ENCODE data around the gene NEDD9.

The NEDD9 gene

GRCh38 chr6:11272491-11273192, 40.2 kb upstream of the NEDD9 start:
- no peak overlapping the region for H3K9ac ChIP-seq (ENCODE audit: low read depth, low read length)
- H3K4me1 ChIP-seq (ENCODE audit: control insufficient read depth, insufficient read depth, low read length) = peaks cover 11% of the 10 kb centered on the region
- no peaks in the 10 kb centered on the region for H3K27me3 ChIP-seq (ENCODE audit: control insufficient read depth, insufficient read depth, low read length)
- no peaks in the 10 kb centered on the region for H3K36me3 ChIP-seq (ENCODE audit: control insufficient read depth, insufficient read depth, low read length)
- H3K4me3 ChIP-seq (ENCODE audit: low read depth, low read length) = no peak overlapping the region
- no peak overlapping the region for H3K27ac ChIP-seq (ENCODE audit: low read depth, low read length)
- no peaks in the 10 kb centered on the region for H3K9me3 ChIP-seq (ENCODE audit: control insufficient read depth, insufficient read depth, low read length)

DNA sequence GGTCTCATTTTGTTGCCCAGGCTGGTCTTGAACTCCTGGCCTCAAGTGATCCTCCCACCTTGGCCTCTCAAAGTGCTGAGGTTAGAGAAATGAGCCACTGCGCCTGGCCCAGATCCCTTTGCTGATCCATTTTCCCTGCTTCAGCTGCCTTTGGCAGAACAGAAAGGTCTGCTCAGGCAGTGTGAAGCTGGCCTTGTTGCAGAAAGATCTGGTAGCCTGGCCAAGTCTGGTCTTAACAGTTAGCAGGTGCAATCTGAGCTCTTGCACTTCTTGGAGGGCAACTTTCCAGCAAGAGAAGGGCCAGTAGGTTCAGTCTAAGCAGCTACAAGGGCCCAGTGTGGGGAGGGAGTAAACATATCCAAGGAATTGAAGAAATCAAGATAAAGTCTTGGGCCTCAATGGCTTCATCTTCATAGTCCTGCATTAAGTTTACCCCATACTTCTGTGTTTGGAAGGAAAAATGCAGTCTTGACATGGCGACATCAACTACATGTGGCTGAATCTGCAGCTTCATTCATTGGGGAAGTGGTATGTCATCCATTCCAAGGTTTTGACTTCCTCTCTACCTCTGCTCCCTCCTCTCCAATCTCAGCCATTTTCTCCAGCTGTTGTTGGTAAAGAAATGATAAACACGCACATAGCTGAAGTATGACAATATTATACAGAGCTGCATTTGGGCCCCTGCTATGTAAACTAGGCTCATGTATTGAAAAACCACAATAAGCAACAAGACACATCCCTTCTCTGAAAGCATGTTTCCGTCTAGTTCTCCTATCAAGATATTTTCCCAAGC, 39.0 kb upstream of the NEDD9 start:
- Histone ChIP-seq H3K27me3 (ENCODE audit: control insufficient read depth, insufficient read depth, low read length) (no peaks in the 10 kb centered on the region), H3K9me3 (ENCODE audit: control insufficient read depth, insufficient read depth, low read length) (no peaks in the 10 kb centered on the region), H3K4me3 (ENCODE audit: low read depth, low read length) (no peak overlapping the region), H3K4me1 (ENCODE audit: control insufficient read depth, insufficient read depth, low read length) (no peaks in the 10 kb centered on the region), H3K9ac (ENCODE audit: low read depth, low read length) (no peak overlapping the region), H3K36me3 (ENCODE audit: control insufficient read depth, insufficient read depth, low read length) (no peaks in the 10 kb centered on the region), H3K27ac (ENCODE audit: low read depth, low read length) (no peak overlapping the region)

DNA sequence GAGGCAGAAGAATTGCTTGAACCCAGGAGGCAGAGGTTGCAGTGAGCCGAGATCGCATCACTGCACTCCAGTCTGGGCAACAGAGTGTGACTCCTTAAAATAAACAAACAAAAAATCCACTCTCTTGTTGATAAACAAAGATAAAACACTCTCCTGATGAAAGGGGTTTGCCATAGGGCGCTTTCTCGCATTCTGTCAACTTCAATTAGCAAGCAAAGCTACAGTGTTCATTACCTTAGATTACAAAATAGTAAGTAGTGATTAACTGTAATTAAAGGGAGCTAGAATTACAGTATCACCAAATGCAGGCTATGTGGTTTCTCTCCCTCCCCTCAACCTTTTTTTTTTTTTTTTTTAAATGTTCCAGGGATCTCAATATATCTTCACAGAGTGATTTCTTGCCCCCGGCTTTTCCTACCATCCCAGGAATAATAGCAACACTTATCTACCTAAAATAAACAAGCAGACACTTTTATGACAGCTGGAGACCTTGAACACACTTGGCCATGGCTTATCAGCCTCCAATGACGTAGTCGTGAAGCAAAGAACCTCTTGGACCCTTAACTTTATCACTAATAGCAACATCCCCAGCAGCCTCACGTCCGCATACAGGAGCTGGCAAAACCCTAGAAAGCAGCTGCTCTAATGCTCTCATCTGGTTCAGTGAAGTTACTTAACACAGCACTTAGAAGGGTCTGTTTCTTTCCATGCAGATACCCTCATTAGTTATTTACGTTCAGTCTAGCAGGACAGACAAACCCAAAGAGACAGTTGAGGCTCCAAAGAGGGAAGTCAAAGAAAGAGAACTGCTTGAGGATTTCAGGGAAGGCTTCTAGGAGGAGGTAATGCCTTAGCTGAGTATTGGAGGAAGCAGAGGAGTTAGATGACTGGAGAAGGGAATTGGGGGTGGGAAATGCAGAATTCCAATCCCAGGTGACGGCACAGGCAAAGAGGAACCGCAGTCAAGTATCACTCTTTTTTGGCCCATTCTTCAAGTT, 37.9 kb upstream of the NEDD9 start:
- H3K36me3 ChIP-seq (ENCODE audit: control insufficient read depth, insufficient read depth, low read length) = no peaks in the 10 kb centered on the region
- H3K4me3 ChIP-seq (ENCODE audit: low read depth, low read length) = no peak overlapping the region
- no peak overlapping the region for H3K27ac ChIP-seq (ENCODE audit: low read depth, low read length)
- H3K9ac ChIP-seq (ENCODE audit: low read depth, low read length) = no peak overlapping the region
- no peaks in the 10 kb centered on the region for H3K9me3 ChIP-seq (ENCODE audit: control insufficient read depth, insufficient read depth, low read length)
- no peaks in the 10 kb centered on the region for H3K27me3 ChIP-seq (ENCODE audit: control insufficient read depth, insufficient read depth, low read length)
- no peaks in the 10 kb centered on the region for H3K4me1 ChIP-seq (ENCODE audit: control insufficient read depth, insufficient read depth, low read length)

- Histone ChIP-seq H3K27me3 (ENCODE audit: control insufficient read depth, insufficient read depth, low read length) (no peaks in the 10 kb centered on the region), H3K4me1 (ENCODE audit: control insufficient read depth, insufficient read depth, low read length) (no peaks in the 10 kb centered on the region), H3K9me3 (ENCODE audit: control insufficient read depth, insufficient read depth, low read length) (no peaks in the 10 kb centered on the region), H3K4me3 (ENCODE audit: low read depth, low read length) (no peak overlapping the region), H3K36me3 (ENCODE audit: control insufficient read depth, insufficient read depth, low read length) (no peaks in the 10 kb centered on the region), H3K27ac (ENCODE audit: low read depth, low read length) (no peak overlapping the region), H3K9ac (ENCODE audit: low read depth, low read length) (no peak overlapping the region)
These were observed 36.5 kb upstream of the NEDD9 start for GRCh38 chr6:11268978-11269377.

DNA sequence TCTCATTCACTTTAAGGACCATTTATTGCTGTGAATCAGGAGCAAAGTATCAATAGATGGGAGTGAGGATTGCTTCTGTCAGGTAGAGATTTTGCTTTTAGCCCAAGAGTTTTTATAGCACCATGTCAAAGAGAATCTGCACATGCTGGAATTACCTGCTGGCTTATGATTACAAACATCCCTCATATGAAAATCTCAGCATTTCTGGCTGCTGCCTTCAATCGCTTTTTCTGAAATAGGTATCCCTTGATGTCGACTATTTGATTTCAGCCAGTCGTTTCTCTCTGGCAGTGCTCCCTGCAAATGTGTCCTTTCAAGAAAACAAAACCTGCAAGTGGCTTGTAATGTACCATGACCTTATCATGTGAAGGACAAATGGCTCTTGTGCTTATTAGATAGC, 34.5 kb upstream of the NEDD9 start:
- no peak overlapping the region for H3K9ac ChIP-seq (ENCODE audit: low read depth, low read length)
- H3K27me3 ChIP-seq (ENCODE audit: control insufficient read depth, insufficient read depth, low read length) = no peaks in the 10 kb centered on the region
- no peak overlapping the region for H3K4me3 ChIP-seq (ENCODE audit: low read depth, low read length)
- no peaks in the 10 kb centered on the region for H3K36me3 ChIP-seq (ENCODE audit: control insufficient read depth, insufficient read depth, low read length)
- no peak overlapping the region for H3K27ac ChIP-seq (ENCODE audit: low read depth, low read length)
- peaks cover 6% of the 10 kb centered on the region for H3K4me1 ChIP-seq (ENCODE audit: control insufficient read depth, insufficient read depth, low read length)
- H3K9me3 ChIP-seq (ENCODE audit: control insufficient read depth, insufficient read depth, low read length) = no peaks in the 10 kb centered on the region

DNA sequence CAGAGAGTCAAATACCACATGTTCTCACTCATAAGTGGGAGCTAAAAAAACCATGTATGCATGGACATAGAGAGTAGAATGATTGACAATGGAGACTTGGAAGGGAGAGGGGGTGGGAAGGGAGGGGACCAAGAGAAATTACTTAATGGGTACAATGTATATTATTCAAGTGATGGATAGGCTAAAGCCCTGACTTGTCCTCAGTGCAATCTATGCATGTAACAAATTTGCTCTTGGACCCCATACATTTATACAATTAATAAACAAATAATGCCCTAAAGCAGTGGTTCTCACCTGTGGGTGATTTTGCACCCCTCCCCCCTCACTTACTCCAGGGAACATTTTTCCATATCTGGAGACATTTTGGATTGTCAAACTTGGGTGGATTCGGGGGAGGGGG, 33.5 kb upstream of the NEDD9 start:
- no peak overlapping the region for H3K27ac ChIP-seq (ENCODE audit: low read depth, low read length)
- H3K4me3 ChIP-seq (ENCODE audit: low read depth, low read length) = no peak overlapping the region
- no peaks in the 10 kb centered on the region for H3K27me3 ChIP-seq (ENCODE audit: control insufficient read depth, insufficient read depth, low read length)
- peaks cover 6% of the 10 kb centered on the region for H3K4me1 ChIP-seq (ENCODE audit: control insufficient read depth, insufficient read depth, low read length)
- H3K36me3 ChIP-seq (ENCODE audit: control insufficient read depth, insufficient read depth, low read length) = no peaks in the 10 kb centered on the region
- H3K9me3 ChIP-seq (ENCODE audit: control insufficient read depth, insufficient read depth, low read length) = no peaks in the 10 kb centered on the region
- no peak overlapping the region for H3K9ac ChIP-seq (ENCODE audit: low read depth, low read length)

GRCh38 chr6:11264100-11264499, 31.6 kb upstream of the NEDD9 start:
- Histone ChIP-seq H3K36me3 (ENCODE audit: control insufficient read depth, insufficient read depth, low read length) (no peaks in the 10 kb centered on the region), H3K9ac (ENCODE audit: low read depth, low read length) (no peak overlapping the region), H3K27ac (ENCODE audit: low read depth, low read length) (no peak overlapping the region), H3K27me3 (ENCODE audit: control insufficient read depth, insufficient read depth, low read length) (no peaks in the 10 kb centered on the region), H3K4me1 (ENCODE audit: control insufficient read depth, insufficient read depth, low read length) (peaks cover 8% of the 10 kb centered on the region), H3K9me3 (ENCODE audit: control insufficient read depth, insufficient read depth, low read length) (no peaks in the 10 kb centered on the region), H3K4me3 (ENCODE audit: low read depth, low read length) (no peak overlapping the region)

- Histone ChIP-seq H3K4me1 (ENCODE audit: control insufficient read depth, insufficient read depth, low read length) (peaks cover 9% of the 10 kb centered on the region), H3K27ac (ENCODE audit: low read depth, low read length) (no peak overlapping the region), H3K9me3 (ENCODE audit: control insufficient read depth, insufficient read depth, low read length) (no peaks in the 10 kb centered on the region), H3K9ac (ENCODE audit: low read depth, low read length) (no peak overlapping the region), H3K27me3 (ENCODE audit: control insufficient read depth, insufficient read depth, low read length) (no peaks in the 10 kb centered on the region), H3K4me3 (ENCODE audit: low read depth, low read length) (no peak overlapping the region), H3K36me3 (ENCODE audit: control insufficient read depth, insufficient read depth, low read length) (no peaks in the 10 kb centered on the region)
These were observed 30.9 kb upstream of the NEDD9 start for GRCh38 chr6:11263291-11263775.

DNA sequence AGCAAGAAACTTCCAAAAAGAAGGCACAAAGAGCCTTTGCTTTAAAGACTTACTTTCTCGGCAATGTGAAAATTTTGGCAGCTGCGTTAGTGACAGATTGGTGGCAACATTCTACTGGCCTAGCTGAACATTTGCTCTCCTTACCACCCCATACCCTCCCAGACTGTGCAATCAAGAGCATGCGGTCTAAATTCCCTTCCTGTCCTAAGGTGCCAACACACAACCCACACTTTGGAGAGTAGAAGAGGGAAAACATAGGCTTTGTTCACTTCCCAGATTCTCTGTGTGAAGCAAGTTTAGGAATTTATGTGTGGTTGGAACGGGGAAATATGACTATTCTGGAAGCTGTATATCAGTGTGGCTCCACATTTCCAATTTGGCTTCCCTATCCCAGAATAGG, 29.8 kb upstream of the NEDD9 start:
- Histone ChIP-seq H3K27ac (ENCODE audit: low read depth, low read length) (no peak overlapping the region), H3K9ac (ENCODE audit: low read depth, low read length) (no peak overlapping the region), H3K9me3 (ENCODE audit: control insufficient read depth, insufficient read depth, low read length) (no peaks in the 10 kb centered on the region), H3K27me3 (ENCODE audit: control insufficient read depth, insufficient read depth, low read length) (no peaks in the 10 kb centered on the region), H3K4me1 (ENCODE audit: control insufficient read depth, insufficient read depth, low read length) (peaks cover 9% of the 10 kb centered on the region), H3K4me3 (ENCODE audit: low read depth, low read length) (no peak overlapping the region), H3K36me3 (ENCODE audit: control insufficient read depth, insufficient read depth, low read length) (no peaks in the 10 kb centered on the region)

- no peaks in the 10 kb centered on the region for H3K9me3 ChIP-seq (ENCODE audit: control insufficient read depth, insufficient read depth, low read length)
- no peak overlapping the region for H3K9ac ChIP-seq (ENCODE audit: low read depth, low read length)
- H3K27ac ChIP-seq (ENCODE audit: low read depth, low read length) = no peak overlapping the region
- peaks cover 9% of the 10 kb centered on the region for H3K4me1 ChIP-seq (ENCODE audit: control insufficient read depth, insufficient read depth, low read length)
- no peaks in the 10 kb centered on the region for H3K27me3 ChIP-seq (ENCODE audit: control insufficient read depth, insufficient read depth, low read length)
- no peak overlapping the region for H3K4me3 ChIP-seq (ENCODE audit: low read depth, low read length)
- H3K36me3 ChIP-seq (ENCODE audit: control insufficient read depth, insufficient read depth, low read length) = no peaks in the 10 kb centered on the region
These were observed 28.0 kb upstream of the NEDD9 start for GRCh38 chr6:11260249-11261038.

All from HUES48 (cell line).